OCI-M1 (cell line): ENCODE measurements around the gene B3GNT4.
A peak's percentile ranks its signal among the peaks of the same experiment; 100 is the strongest.
"Not testable (repeated sequence)": the region's sequence is repeated elsewhere in the genome, so short reads cannot be mapped to it uniquely, and the experiment has no call there.

Experiments
- DNase-seq: peaks from one replicate; lab custom pipeline; 2025; lab: John Stamatoyannopoulos, UW

Gene B3GNT4

GRCh38 chr12:122189626-122190475, 13.7 kb upstream of the B3GNT4 start:
- DNase-seq, result no peak

DNA sequence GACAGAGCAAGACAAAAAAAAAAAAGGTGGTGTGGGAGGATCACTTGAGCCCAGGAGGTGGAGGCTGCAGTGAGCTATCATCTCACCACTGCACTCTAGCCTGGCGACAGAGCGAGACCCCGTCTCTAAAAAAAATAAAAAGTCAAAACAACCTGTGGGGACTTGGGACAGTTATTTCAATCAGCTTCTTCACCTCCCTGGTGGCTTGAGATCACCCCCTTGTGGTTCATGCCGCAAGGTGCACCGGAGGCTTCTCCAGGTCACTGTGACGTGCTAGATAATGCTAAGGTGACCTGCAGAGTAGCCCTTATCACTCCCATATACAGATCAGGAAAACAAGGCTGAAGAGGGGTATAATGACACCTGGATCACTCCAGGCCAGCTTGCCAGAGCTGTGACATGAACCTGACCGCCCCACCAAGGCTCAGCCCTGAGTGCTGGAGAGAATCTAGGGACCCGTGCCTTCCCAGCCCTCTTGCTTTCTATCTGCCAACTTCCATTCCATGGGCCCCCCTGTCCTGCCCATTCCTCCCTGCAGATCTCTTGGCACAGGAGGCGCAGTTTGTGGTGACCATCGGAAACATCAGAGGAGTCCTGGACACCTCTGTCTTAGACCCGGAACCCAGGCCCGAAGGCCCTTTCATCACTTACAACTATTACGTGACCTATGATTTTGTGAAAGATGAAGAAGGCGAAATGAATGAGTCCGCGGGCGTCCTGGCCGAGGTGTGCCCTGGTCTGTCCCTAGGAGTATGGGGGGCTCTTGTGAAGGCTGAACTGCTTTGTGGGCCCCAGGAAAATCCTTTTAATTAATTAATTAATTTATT, 12.5 kb upstream of the B3GNT4 start:
- DNase-seq, result peak; percentile 86

GRCh38 chr12:122192441-122192840, 11.1 kb upstream of the B3GNT4 start:
- DNase-seq, result no peak

- no peak for DNase-seq
These were observed 8.7 kb upstream of the B3GNT4 start for GRCh38 chr12:122194804-122195203.

DNA sequence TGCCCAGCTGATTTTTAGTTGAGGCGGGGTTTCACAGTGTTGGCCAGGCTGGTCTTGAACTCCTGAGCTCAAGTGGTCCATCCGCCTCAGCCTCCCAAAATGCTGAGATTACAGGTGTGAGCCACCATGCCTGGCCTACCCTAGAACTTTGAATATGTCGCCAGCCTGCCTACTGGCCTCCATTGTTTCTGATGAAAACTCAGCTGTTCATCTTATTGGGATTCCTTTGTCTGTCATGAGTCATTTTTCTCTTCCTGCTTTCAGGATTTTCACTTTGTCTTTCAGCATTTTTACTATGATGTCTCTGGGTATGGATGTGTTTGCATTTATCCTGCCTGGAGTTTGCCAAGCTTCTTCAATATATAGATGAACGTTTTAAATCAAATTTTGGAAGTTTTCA, 8.1 kb upstream of the B3GNT4 start:
- DNase-seq, result no peak

DNA sequence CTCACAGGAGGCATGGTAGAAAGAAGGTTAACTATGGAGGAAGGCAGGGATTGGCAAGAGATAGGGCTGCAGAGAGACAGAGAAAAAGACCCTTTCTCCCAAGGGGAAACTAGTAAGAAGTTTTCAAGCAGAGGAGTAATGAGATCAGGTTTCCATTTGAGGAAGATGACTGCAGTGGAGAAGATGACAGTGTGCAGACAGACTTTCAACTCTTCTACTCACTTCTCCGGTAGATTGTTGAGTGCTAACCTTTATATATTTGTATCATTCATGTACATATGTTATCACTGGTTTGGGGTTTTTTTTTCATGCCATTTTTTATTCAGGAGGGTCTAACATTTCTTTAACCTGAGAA, 5.9 kb upstream of the B3GNT4 start:
- no peak for DNase-seq

DNA sequence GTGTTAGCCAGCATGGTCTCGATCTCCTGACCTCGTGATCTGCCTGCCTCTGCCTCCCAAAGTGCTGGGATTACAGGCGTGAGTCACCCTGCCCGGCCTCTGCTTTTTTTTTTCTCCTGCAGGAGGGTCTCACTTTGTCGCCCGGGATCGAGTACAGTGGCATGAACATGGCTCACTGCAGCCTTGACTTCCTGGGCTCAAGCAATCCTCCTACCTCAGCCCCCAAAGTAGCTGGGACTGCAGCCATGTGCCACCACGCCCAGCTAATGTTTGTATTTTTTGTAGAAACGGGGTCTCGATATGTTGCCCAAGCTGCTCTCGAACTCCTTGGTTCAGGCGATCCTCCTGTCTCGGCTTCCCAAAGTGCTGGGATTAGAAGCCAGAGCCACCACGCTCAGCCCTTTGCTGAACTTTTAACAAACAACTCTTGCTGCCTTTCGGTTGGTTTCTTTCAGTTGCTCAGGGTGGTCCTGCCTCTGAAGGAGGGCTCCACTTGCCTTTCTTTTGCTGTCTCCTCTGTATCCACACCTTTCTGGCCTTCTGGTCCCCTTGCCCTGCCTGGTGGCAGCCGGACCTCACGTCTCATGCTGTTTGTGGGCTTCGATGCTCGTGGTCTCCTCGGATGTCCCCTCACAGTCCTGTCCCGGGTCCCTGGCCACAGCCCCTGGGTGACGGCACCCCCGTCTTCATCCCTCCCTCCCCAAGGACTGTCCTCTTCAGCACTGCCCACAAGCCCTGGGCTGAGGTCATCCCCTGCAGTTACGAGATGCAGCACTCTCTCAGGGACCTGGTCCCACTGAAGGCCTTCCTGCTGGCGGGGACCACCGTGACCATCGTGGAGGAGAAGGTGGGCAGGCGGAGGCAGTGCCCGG, 3.8 kb upstream of the B3GNT4 start:
- DNase-seq, result no peak

GRCh38 chr12:122200541-122201175, 2.9 kb upstream of the B3GNT4 start:
- DNase-seq, result no peak

DNA sequence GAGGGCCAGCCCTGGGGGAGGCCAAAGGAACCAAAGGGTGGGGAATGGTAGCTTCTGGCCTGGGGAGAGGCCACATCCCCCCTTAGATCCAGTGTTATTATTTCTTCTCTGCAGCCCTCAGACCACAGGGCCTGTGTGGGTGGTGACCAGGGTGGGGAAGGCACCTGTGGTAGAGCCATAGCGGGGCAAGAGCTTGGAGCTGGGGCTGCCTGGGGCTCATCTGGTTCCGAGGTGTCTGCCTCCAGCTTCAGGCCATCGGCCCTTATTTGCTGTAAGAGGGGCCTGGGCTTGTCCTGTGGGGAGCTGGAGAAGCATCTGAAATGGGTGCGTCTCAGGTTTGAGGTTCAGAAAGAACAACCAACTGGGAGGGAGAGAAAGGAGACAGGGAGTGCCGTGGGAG, 2.1 kb upstream of the B3GNT4 start:
- DNase-seq, result no peak

DNA sequence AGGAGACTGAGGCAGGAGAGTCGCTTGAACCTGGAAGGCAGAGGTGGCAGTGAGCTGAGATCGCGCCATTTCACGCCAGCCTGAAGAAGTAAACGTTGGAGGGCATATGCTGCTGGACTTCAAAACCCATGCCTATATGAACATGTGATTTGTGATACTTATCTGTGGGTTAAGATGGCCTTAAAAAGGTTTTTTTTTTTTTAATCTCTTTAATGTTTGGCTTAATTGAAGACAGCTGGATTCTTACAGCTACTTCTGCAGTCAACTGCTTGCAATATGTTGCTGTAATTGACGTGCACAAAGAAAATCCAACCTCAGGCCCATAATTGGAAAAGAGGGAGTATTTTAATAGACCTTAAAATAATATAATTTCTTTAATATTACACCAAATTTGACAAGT, 1.5 kb upstream of the B3GNT4 start:
- no peak for DNase-seq

GRCh38 chr12:122202811-122203210, 698 bp upstream of the B3GNT4 start:
- DNase-seq, result not testable (repeated sequence)

- no peak for DNase-seq
These were observed 901 bp downstream of the B3GNT4 start for GRCh38 chr12:122204167-122205052.

GRCh38 chr12:122205053-122205925, 1.8 kb downstream of the B3GNT4 start:
- DNase-seq, result no peak

- no peak for DNase-seq
These were observed 2.8 kb downstream of the B3GNT4 start for GRCh38 chr12:122206111-122206881.

- DNase-seq, result no peak
These were observed 3.5 kb downstream of the B3GNT4 start for GRCh38 chr12:122206976-122207375.

DNA sequence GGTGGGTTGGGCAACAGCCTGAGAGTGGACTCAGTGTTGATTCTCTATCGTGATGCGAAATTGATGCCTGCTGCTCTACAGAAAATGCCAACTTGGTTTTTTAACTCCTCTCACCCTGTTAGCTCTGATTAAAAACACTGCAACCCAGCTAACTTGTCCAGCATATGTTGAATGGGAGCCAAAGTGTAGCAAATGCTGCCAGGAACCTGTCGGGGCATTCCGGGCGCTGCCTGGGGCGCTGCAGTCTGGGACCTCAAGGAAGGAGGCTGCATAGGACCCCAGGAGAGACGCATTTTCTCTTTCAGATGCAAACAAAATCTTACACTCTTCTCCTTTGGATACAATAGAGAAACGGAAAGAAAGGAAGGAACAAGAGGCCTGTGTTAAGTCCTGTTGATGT, 3.9 kb downstream of the B3GNT4 start:
- DNase-seq, result no peak

- no peak for DNase-seq
These were observed 4.7 kb downstream of the B3GNT4 start for GRCh38 chr12:122208073-122208820.

DNA sequence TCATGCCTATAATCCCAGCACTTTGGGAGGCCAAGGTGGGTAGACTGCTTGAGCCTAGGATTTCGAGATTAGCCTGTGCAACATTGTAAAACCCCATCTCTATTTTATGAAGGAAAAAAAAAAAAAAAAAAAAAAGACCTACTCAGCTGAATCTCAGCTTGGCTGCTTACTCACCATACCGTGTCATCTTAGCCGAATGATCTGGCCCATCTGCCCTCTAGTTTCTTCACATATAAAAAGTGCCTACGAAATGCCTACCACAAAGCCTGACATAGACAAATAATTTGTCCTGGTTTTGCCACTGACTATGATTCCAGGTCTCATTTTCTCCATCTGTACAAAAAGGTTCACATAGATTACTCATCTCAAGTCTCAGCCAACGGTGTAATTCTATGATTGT, 12.3 kb downstream of the B3GNT4 start:
- no peak for DNase-seq
